WTC11 (cell line): ENCODE data around the gene ITGA11. TPM values are rescaled to one million over a fixed set of nuclear protein-coding genes. Genes with fewer than 3 reads are reported as not detected.

Source experiments
- ATAC-seq: fragments of 200-7000 bp; cut with Tn5 transposase; 2 replicates; pipeline ENCODE4 v1.10.0; 2021; ENCODE audit warnings: mild to moderate bottlenecking, moderate library complexity
- CTCF ChIA-PET: fragments of 300-600 bp; sonication (Branson Sonifier 250); formaldehyde crosslinking; loops from one replicate; lab custom pipeline; 2021; ENCODE audit warnings: antibody characterized with exemption; lab: Charles Lee
- POLR2A ChIA-PET: fragments of 350-600 bp; sonication (Branson Sonifier 250); formaldehyde crosslinking; loops from one replicate; lab custom pipeline; 2021; ENCODE audit warnings: antibody characterized with exemption; lab: Charles Lee
- DNase-seq: peaks from one replicate; pipeline ENCODE4 v3.0.0; 2021; ENCODE audit warnings: low spot score
- H3K27ac Mint-ChIP-seq: 2 replicates; pipeline ENCODE4 v1.8.0; 2021; ENCODE audit warnings: mixed read lengths
- H3K27me3 Mint-ChIP-seq: 2 replicates; pipeline ENCODE4 v1.8.0; 2021; ENCODE audit warnings: low read depth, mild to moderate bottlenecking, moderate library complexity, mixed read lengths
- H3K36me3 Mint-ChIP-seq: 2 replicates; pipeline ENCODE4 v1.8.0; 2021; ENCODE audit warnings: mixed read lengths
- H3K4me1 Mint-ChIP-seq: 2 replicates; pipeline ENCODE4 v1.8.0; 2022; ENCODE audit warnings: mixed read lengths
- H3K4me3 Mint-ChIP-seq: 2 replicates; pipeline ENCODE4 v1.8.0; 2021; ENCODE audit warnings: mild to moderate bottlenecking, moderate library complexity, mixed read lengths
- H3K9me3 Mint-ChIP-seq: 2 replicates; pipeline ENCODE4 v1.8.0; 2021; ENCODE audit warnings: mixed read lengths
- ATF1 ChIP-seq: sonication (generic); formaldehyde crosslinking; IDR thresholded peaks from 2 replicates; pipeline ENCODE4 v1.8.1; 2023; ENCODE audit warnings: mild to moderate bottlenecking, moderate library complexity, missing genetic modification reagents
- ELF4 ChIP-seq: sonication (generic); formaldehyde crosslinking; IDR thresholded peaks from 2 replicates; pipeline ENCODE4 v1.8.1; 2022; ENCODE audit warnings: low read depth, mild to moderate bottlenecking, moderate library complexity, missing genetic modification reagents
- EMX1 ChIP-seq: fragments of 250-450 bp; sonication (Bioruptor Pico); IDR thresholded peaks from 2 replicates; pipeline ENCODE4 v1.8.0; 2021; ENCODE audit warnings: mild to moderate bottlenecking
- GRHL2 ChIP-seq: fragments of 250-450 bp; sonication (Bioruptor Pico); IDR thresholded peaks from 2 replicates; pipeline ENCODE4 v1.8.0; 2022; ENCODE audit warnings: mild to moderate bottlenecking, moderate library complexity; ENCODE audit not compliant: insufficient replicate concordance, severe bottlenecking
- HMGA2 ChIP-seq: fragments of 250-450 bp; sonication (Bioruptor Pico); IDR thresholded peaks from 2 replicates; pipeline ENCODE4 v1.4.0; 2021; ENCODE audit warnings: mild to moderate bottlenecking, moderate library complexity
- JUN ChIP-seq: sonication (generic); formaldehyde crosslinking; IDR thresholded peaks from 2 replicates; pipeline ENCODE4 v1.8.0; 2023; ENCODE audit warnings: mild to moderate bottlenecking, missing genetic modification reagents
- MXD4 ChIP-seq: fragments of 250-450 bp; sonication (Bioruptor Pico); IDR thresholded peaks from 2 replicates; pipeline ENCODE4 v1.8.0; 2021; ENCODE audit warnings: mild to moderate bottlenecking, moderate library complexity, borderline replicate concordance
- NFYB ChIP-seq: sonication (generic); formaldehyde crosslinking; conservative IDR thresholded peaks from 2 replicates; pipeline ENCODE4 v1.8.0; 2022; ENCODE audit warnings: low read depth, missing genetic modification reagents
- NR2C2 ChIP-seq: sonication (generic); formaldehyde crosslinking; IDR thresholded peaks from 2 replicates; pipeline ENCODE4 v1.8.0; 2022; ENCODE audit warnings: mild to moderate bottlenecking, missing genetic modification reagents
- PRRX2 ChIP-seq: fragments of 250-450 bp; sonication (Bioruptor Pico); IDR thresholded peaks from 2 replicates; pipeline ENCODE4 v1.8.0; 2021; ENCODE audit warnings: mild to moderate bottlenecking
- RELA ChIP-seq: sonication (generic); formaldehyde crosslinking; IDR thresholded peaks from 2 replicates; pipeline ENCODE4 v1.8.1; 2022; ENCODE audit warnings: missing genetic modification reagents, mild to moderate bottlenecking, borderline replicate concordance
- SMAD4 ChIP-seq: sonication (generic); formaldehyde crosslinking; IDR thresholded peaks from 2 replicates; pipeline ENCODE4 v1.8.0; 2022; ENCODE audit warnings: mild to moderate bottlenecking, missing genetic modification reagents
- TCF7 ChIP-seq: sonication (generic); formaldehyde crosslinking; IDR thresholded peaks from 2 replicates; pipeline ENCODE4 v1.8.0; 2022; ENCODE audit warnings: mild to moderate bottlenecking, low read depth, missing genetic modification reagents, moderate library complexity
- ZNF232 ChIP-seq: sonication (generic); formaldehyde crosslinking; IDR thresholded peaks from 2 replicates; pipeline ENCODE4 v1.8.0; 2022; ENCODE audit warnings: mild to moderate bottlenecking, missing genetic modification reagents
- ZNF263 ChIP-seq: sonication (generic); formaldehyde crosslinking; IDR thresholded peaks from 2 replicates; pipeline ENCODE4 v1.8.1; 2022; ENCODE audit warnings: low read depth, mild to moderate bottlenecking, moderate library complexity, missing genetic modification reagents
- total RNA-seq: library from RNA; stranded (reverse); gene quantifications from 3 replicates; pipeline ENCODE4 v1.2.3, GENCODE V29; 2021
- TF ChIP-seq, protein P1 (sequence below): fragments of 250-450 bp; sonication (Bioruptor Pico); IDR thresholded peaks from 2 replicates; pipeline ENCODE4 v1.9.0; 2021; ENCODE audit warnings: mild to moderate bottlenecking
- TF ChIP-seq, protein P2 (sequence below): sonication (generic); formaldehyde crosslinking; conservative IDR thresholded peaks from 2 replicates; pipeline ENCODE4 v1.8.1; 2023; ENCODE audit warnings: mild to moderate bottlenecking, low read depth, missing genetic modification reagents, moderate library complexity
- TF ChIP-seq, protein P3 (sequence below): sonication (generic); formaldehyde crosslinking; IDR thresholded peaks from 2 replicates; pipeline ENCODE4 v1.8.1; 2023; ENCODE audit warnings: mild to moderate bottlenecking, moderate library complexity, missing genetic modification reagents
- TF ChIP-seq, protein P4 (sequence below): fragments of 250-450 bp; sonication (Bioruptor Pico); IDR thresholded peaks from 2 replicates; pipeline ENCODE4 v1.9.0; 2021; ENCODE audit warnings: mild to moderate bottlenecking, borderline replicate concordance
- TF ChIP-seq, protein P5 (sequence below): sonication (generic); formaldehyde crosslinking; IDR thresholded peaks from 2 replicates; pipeline ENCODE4 v1.8.0; 2022; ENCODE audit warnings: mild to moderate bottlenecking, missing genetic modification reagents

The ITGA11 gene
- total RNA-seq, 1 experiment from 2014 or later = 0.15 TPM

DNA sequence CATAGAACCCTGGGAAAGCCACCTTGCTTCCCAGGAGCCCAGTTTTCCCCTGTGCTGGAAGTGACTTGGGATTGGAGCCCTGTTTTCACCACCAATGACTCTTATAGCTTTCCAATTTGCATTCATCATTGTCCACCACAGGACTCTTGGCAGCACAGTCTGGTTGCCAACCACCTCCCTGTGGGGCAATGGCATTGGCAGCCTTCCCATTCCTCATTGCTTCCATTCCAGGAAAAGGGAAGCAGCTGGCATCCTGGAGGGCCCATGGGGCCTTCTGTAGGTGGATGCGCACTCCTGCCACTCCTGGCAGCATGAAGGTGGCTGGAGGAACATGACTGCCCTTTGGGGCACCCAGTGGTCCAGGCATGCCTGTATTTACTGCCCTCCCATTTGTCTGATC lies 96.7 kb downstream of the ITGA11 start (continued):
- TF ChIP-seq, protein P1, sequence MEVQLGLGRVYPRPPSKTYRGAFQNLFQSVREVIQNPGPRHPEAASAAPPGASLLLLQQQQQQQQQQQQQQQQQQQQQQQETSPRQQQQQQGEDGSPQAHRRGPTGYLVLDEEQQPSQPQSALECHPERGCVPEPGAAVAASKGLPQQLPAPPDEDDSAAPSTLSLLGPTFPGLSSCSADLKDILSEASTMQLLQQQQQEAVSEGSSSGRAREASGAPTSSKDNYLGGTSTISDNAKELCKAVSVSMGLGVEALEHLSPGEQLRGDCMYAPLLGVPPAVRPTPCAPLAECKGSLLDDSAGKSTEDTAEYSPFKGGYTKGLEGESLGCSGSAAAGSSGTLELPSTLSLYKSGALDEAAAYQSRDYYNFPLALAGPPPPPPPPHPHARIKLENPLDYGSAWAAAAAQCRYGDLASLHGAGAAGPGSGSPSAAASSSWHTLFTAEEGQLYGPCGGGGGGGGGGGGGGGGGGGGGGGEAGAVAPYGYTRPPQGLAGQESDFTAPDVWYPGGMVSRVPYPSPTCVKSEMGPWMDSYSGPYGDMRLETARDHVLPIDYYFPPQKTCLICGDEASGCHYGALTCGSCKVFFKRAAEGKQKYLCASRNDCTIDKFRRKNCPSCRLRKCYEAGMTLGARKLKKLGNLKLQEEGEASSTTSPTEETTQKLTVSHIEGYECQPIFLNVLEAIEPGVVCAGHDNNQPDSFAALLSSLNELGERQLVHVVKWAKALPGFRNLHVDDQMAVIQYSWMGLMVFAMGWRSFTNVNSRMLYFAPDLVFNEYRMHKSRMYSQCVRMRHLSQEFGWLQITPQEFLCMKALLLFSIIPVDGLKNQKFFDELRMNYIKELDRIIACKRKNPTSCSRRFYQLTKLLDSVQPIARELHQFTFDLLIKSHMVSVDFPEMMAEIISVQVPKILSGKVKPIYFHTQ (CRISPR knock-in tag) = no peak
- no peak for TF ChIP-seq TCF7
- TF ChIP-seq ATF1 = no peak
- TF ChIP-seq SMAD4 (CRISPR knock-in tag) = no peak
- no peak for TF ChIP-seq ZNF263 (CRISPR knock-in tag)
- TF ChIP-seq ELF4 = no peak
- TF ChIP-seq ZNF232 (CRISPR knock-in tag) = no peak
- TF ChIP-seq RELA (CRISPR knock-in tag) = no peak
- TF ChIP-seq JUN = no peak
- no peak for TF ChIP-seq HMGA2 (CRISPR knock-in tag)

DNA sequence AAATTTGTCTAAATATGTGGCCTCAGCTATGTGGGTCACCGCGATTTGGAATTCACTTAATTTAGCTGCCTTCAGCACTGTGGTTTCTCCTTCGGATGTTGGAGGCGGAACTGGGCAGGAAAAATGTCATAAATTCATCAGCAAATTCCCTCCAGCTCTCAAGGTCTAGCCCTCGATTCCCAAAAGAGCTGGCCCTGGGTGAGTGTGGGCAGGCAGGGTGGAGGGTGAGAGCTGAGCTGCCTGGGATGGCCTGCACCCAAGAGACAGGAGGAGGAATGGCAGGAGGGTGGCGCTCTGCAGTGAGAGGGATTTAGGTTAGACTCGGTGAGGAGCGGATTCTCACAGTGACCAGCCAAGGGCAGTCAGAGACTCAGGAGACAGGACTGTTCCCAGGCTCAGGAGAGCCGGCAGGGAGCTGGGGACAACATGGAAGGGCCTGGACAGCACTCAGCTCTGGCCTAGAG lies 97.3 kb downstream of the ITGA11 start:
- ATAC-seq = no peak
- no peaks in the 10 kb centered on the region for H3K36me3 Mint-ChIP-seq
- H3K27ac Mint-ChIP-seq = no peak overlapping the region
- peaks cover under 1% of the 10 kb centered on the region; the same call in 1 of the 2 replicates for H3K27me3 Mint-ChIP-seq
- peaks cover 19% of the 10 kb centered on the region for H3K4me1 Mint-ChIP-seq
- H3K9me3 Mint-ChIP-seq = no peaks in the 10 kb centered on the region
- H3K4me3 Mint-ChIP-seq = no peak overlapping the region
- ChIA-PET POLR2A (interaction anchor here (0.8 to 0.9 kb wide), 2 partner anchors 12 to 411 kb away, joined by 3 to 11 read pairs; no protein-coding TSS in a partner anchor), CTCF (interaction anchor here (0.6 to 3.1 kb wide), 9 partner anchors 8 to 110 kb away, joined by 3 to 14 read pairs (median 4); no protein-coding TSS in a partner anchor)
- no peak for DNase-seq
- TF ChIP-seq GRHL2 (CRISPR knock-in tag) (no peak), NFYB (no peak), PRRX2 (CRISPR knock-in tag) (no peak), NR2C2 (CRISPR knock-in tag) (no peak), EMX1 (no peak), MXD4 (CRISPR knock-in tag) (no peak)
- TF ChIP-seq, protein P2, sequence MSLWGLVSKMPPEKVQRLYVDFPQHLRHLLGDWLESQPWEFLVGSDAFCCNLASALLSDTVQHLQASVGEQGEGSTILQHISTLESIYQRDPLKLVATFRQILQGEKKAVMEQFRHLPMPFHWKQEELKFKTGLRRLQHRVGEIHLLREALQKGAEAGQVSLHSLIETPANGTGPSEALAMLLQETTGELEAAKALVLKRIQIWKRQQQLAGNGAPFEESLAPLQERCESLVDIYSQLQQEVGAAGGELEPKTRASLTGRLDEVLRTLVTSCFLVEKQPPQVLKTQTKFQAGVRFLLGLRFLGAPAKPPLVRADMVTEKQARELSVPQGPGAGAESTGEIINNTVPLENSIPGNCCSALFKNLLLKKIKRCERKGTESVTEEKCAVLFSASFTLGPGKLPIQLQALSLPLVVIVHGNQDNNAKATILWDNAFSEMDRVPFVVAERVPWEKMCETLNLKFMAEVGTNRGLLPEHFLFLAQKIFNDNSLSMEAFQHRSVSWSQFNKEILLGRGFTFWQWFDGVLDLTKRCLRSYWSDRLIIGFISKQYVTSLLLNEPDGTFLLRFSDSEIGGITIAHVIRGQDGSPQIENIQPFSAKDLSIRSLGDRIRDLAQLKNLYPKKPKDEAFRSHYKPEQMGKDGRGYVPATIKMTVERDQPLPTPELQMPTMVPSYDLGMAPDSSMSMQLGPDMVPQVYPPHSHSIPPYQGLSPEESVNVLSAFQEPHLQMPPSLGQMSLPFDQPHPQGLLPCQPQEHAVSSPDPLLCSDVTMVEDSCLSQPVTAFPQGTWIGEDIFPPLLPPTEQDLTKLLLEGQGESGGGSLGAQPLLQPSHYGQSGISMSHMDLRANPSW (CRISPR knock-in tag) = no peak
- TF ChIP-seq, protein P3, sequence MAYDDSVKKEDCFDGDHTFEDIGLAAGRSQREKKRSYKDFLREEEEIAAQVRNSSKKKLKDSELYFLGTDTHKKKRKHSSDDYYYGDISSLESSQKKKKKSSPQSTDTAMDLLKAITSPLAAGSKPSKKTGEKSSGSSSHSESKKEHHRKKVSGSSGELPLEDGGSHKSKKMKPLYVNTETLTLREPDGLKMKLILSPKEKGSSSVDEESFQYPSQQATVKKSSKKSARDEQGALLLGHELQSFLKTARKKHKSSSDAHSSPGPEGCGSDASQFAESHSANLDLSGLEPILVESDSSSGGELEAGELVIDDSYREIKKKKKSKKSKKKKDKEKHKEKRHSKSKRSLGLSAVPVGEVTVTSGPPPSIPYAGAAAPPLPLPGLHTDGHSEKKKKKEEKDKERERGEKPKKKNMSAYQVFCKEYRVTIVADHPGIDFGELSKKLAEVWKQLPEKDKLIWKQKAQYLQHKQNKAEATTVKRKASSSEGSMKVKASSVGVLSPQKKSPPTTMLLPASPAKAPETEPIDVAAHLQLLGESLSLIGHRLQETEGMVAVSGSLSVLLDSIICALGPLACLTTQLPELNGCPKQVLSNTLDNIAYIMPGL (CRISPR knock-in tag) = no peak
- TF ChIP-seq, protein P4, sequence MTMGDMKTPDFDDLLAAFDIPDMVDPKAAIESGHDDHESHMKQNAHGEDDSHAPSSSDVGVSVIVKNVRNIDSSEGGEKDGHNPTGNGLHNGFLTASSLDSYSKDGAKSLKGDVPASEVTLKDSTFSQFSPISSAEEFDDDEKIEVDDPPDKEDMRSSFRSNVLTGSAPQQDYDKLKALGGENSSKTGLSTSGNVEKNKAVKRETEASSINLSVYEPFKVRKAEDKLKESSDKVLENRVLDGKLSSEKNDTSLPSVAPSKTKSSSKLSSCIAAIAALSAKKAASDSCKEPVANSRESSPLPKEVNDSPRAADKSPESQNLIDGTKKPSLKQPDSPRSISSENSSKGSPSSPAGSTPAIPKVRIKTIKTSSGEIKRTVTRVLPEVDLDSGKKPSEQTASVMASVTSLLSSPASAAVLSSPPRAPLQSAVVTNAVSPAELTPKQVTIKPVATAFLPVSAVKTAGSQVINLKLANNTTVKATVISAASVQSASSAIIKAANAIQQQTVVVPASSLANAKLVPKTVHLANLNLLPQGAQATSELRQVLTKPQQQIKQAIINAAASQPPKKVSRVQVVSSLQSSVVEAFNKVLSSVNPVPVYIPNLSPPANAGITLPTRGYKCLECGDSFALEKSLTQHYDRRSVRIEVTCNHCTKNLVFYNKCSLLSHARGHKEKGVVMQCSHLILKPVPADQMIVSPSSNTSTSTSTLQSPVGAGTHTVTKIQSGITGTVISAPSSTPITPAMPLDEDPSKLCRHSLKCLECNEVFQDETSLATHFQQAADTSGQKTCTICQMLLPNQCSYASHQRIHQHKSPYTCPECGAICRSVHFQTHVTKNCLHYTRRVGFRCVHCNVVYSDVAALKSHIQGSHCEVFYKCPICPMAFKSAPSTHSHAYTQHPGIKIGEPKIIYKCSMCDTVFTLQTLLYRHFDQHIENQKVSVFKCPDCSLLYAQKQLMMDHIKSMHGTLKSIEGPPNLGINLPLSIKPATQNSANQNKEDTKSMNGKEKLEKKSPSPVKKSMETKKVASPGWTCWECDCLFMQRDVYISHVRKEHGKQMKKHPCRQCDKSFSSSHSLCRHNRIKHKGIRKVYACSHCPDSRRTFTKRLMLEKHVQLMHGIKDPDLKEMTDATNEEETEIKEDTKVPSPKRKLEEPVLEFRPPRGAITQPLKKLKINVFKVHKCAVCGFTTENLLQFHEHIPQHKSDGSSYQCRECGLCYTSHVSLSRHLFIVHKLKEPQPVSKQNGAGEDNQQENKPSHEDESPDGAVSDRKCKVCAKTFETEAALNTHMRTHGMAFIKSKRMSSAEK (CRISPR knock-in tag) = no peak
- TF ChIP-seq, protein P5, sequence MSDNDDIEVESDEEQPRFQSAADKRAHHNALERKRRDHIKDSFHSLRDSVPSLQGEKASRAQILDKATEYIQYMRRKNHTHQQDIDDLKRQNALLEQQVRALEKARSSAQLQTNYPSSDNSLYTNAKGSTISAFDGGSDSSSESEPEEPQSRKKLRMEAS (CRISPR knock-in tag) = no peak
- TF ChIP-seq, protein P1 (CRISPR knock-in tag) = no peak
